MM.1S (cell line): ENCODE measurements around the gene POLR2H.

Experiments used
- DNase-seq: peaks from one replicate; pipeline ENCODE4 v3.0.0-alpha.2; 2015
- H2AFZ ChIP-seq: fragments of 300-600 bp; sonication (generic); 2 replicates; pipeline ENCODE4 v1.6.0; 2016; ENCODE audit warnings: antibody characterized with exemption, low read length
- H3F3A ChIP-seq: fragments of 300-600 bp; sonication (generic); 2 replicates; pipeline ENCODE4 v1.6.1; 2016; ENCODE audit warnings: mild to moderate bottlenecking, antibody characterized with exemption, low read length, moderate library complexity, mixed read lengths; ENCODE audit not compliant: insufficient read depth
- H3K27ac ChIP-seq: fragments of 300-600 bp; sonication (generic); 2 replicates; pipeline ENCODE4 v1.5.1; 2016; ENCODE audit warnings: mild to moderate bottlenecking, low read length
- H3K27me3 ChIP-seq: fragments of 300-600 bp; sonication (generic); replicated peaks from 2 replicates; pipeline ENCODE4 v1.6.0; 2016; ENCODE audit warnings: low read length; ENCODE audit not compliant: insufficient read depth
- H3K36me3 ChIP-seq: fragments of 300-600 bp; sonication (generic); replicated peaks from 2 replicates; pipeline ENCODE4 v1.6.1; 2016; ENCODE audit warnings: mild to moderate bottlenecking, low read length, mixed read lengths; ENCODE audit not compliant: insufficient read depth
- H3K4me1 ChIP-seq: fragments of 300-600 bp; sonication (generic); 2 replicates; pipeline ENCODE4 v1.6.1; 2016; ENCODE audit warnings: low read length, mixed read lengths
- H3K4me2 ChIP-seq: fragments of 300-600 bp; sonication (generic); 2 replicates; pipeline ENCODE4 v1.6.0; 2016; ENCODE audit warnings: low read depth, low read length
- H3K4me3 ChIP-seq: fragments of 300-600 bp; sonication (generic); 2 replicates; pipeline ENCODE4 v1.5.1; 2016; ENCODE audit warnings: low read length, mixed read lengths
- H3K79me2 ChIP-seq: fragments of 300-600 bp; sonication (generic); 2 replicates; pipeline ENCODE4 v1.6.1; 2016; ENCODE audit warnings: mixed run types, low read length, mixed read lengths
- H3K9ac ChIP-seq: fragments of 300-600 bp; sonication (generic); 2 replicates; pipeline ENCODE4 v1.6.1; 2016; ENCODE audit warnings: low read length, mixed read lengths
- H3K9me2 ChIP-seq: fragments of 300-600 bp; sonication (generic); replicated peaks from 2 replicates; pipeline ENCODE4 v1.6.1; 2016; ENCODE audit warnings: mild to moderate bottlenecking, low read length, mixed read lengths; ENCODE audit not compliant: insufficient read depth
- H3K9me3 ChIP-seq: fragments of 300-600 bp; sonication (generic); replicated peaks from 2 replicates; pipeline ENCODE4 v1.6.1; 2016; ENCODE audit warnings: mild to moderate bottlenecking, low read length, mixed read lengths; ENCODE audit not compliant: insufficient read depth
- H4K20me1 ChIP-seq: fragments of 300-600 bp; sonication (generic); 2 replicates; pipeline ENCODE4 v1.6.1; 2016; ENCODE audit warnings: mild to moderate bottlenecking, low read length, moderate library complexity, mixed read lengths; ENCODE audit not compliant: insufficient read depth
- CTCF ChIP-seq: fragments of 300-600 bp; sonication (generic); IDR thresholded peaks from 2 replicates; pipeline ENCODE4 v1.5.1; 2016; ENCODE audit warnings: antibody characterized with exemption, low read length, mixed read lengths
- EZH2 ChIP-seq: fragments of 300-600 bp; sonication (generic); optimal IDR thresholded peaks from 2 replicates; pipeline ENCODE3; 2017; ENCODE audit warnings: low read depth, mild to moderate bottlenecking, antibody characterized with exemption, low read length, mixed read lengths
- EZH2phosphoT487 ChIP-seq: fragments of 300-600 bp; sonication (generic); IDR thresholded peaks from 2 replicates; pipeline ENCODE4 v1.6.1; 2018; ENCODE audit warnings: antibody characterized with exemption, low read length

The POLR2H gene

GRCh38 chr3:184354754-184355153 lies 6.8 kb upstream of the POLR2H start:
- DNase-seq: no peak
- no peaks in the 10 kb centered on the region for H3K4me1 ChIP-seq
- H2AFZ ChIP-seq: no peak overlapping the region
- H3K4me3 ChIP-seq: no peak overlapping the region
- no peak for TF ChIP-seq EZH2
- TF ChIP-seq EZH2phosphoT487: no peak
- no peak for TF ChIP-seq CTCF
- H3K27ac ChIP-seq: no peak overlapping the region
- no peaks in the 10 kb centered on the region for H3K9me2 ChIP-seq
- H3K27me3 ChIP-seq: no peaks in the 10 kb centered on the region
- no peaks in the 10 kb centered on the region for H3K9me3 ChIP-seq
- H3K4me2 ChIP-seq: no peak overlapping the region
- H3F3A ChIP-seq: no peaks in the 10 kb centered on the region
- H3K36me3 ChIP-seq: no peaks in the 10 kb centered on the region
- no peaks in the 10 kb centered on the region for H3K79me2 ChIP-seq
- no peak overlapping the region for H3K9ac ChIP-seq
- no peaks in the 10 kb centered on the region for H4K20me1 ChIP-seq

- Histone ChIP-seq H3K9ac (no peak overlapping the region), H2AFZ (no peak overlapping the region), H4K20me1 (no peaks in the 10 kb centered on the region), H3K27me3 (no peaks in the 10 kb centered on the region), H3K79me2 (no peaks in the 10 kb centered on the region), H3K4me1 (no peaks in the 10 kb centered on the region), H3K4me2 (no peak overlapping the region), H3F3A (no peaks in the 10 kb centered on the region), H3K9me2 (no peaks in the 10 kb centered on the region), H3K4me3 (no peak overlapping the region), H3K27ac (no peak overlapping the region), H3K36me3 (no peaks in the 10 kb centered on the region), H3K9me3 (no peaks in the 10 kb centered on the region)
- DNase-seq: no peak
- no peak for TF ChIP-seq EZH2phosphoT487
- TF ChIP-seq EZH2: no peak
- no peak for TF ChIP-seq CTCF
Observed at GRCh38 chr3:184355261-184356040, 6.1 kb upstream of the POLR2H start.

- Histone ChIP-seq H2AFZ (no peak overlapping the region), H3K27me3 (no peaks in the 10 kb centered on the region), H3K27ac (no peak overlapping the region), H3K4me1 (no peaks in the 10 kb centered on the region), H3K4me3 (no peak overlapping the region), H3K9me2 (no peaks in the 10 kb centered on the region), H3K9ac (no peak overlapping the region), H4K20me1 (no peaks in the 10 kb centered on the region), H3K79me2 (peaks cover 5% of the 10 kb centered on the region; the same call in 1 of the 2 replicates), H3K36me3 (no peaks in the 10 kb centered on the region), H3K4me2 (no peak overlapping the region), H3F3A (peaks cover 9% of the 10 kb centered on the region), H3K9me3 (no peaks in the 10 kb centered on the region)
- TF ChIP-seq EZH2phosphoT487 (no peak), CTCF (no peak), EZH2 (no peak)
- DNase-seq: no peak
Observed at GRCh38 chr3:184357248-184358123, 4.0 kb upstream of the POLR2H start.
